Astrocyte of the hippocampus (primary cell): ENCODE results near the gene GRIA4.
"Not testable (repeated sequence)": the region's sequence is repeated elsewhere in the genome, so short reads cannot be mapped to it uniquely, and the experiment has no call there.

Source experiments
- DNase-seq: peaks from one replicate; pipeline ENCODE4 v3.0.0; 2011; ENCODE audit warnings: low read depth, low spot score

GRIA4 gene

GRCh38 chr11:105858841-105859240 is 249.0 kb downstream of the GRIA4 start:
- no peak for DNase-seq

DNA sequence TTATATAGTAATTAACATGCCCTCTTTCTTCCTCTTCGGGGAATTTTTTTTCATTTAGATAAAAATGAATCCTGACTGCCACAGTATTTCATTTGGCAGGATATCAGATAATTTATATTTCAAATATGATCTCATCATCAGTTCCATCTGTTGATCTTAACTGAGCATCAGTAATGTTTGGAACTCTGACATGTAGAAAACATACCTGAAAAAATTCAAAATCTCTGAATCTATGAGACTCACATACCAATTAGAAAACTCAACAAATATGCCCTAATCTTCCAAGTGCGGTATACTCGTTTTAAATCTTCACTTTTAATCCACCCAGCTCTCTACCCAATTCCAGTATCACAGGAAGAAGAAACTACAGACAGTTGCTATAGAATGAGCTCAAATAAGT is 250.2 kb downstream of the GRIA4 start:
- DNase-seq: no peak

DNA sequence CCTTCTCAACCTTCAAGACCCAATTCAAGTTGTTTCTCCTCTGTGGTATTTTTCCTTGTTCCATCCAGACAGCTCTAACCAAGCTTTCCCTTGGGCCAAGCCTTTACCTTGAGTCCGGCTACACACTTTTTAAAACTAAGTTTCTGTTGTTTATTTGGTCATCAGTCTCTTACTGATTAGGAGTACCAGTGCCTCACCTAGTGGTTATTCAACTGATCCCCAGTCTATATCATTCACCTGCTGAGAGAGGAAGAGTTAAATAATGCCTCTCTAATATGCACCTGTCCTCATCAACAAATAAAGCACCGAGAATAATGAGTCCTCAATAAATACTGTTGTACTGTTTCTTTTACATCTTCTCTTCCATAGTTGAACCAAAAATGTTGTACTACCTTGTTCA is 251.4 kb downstream of the GRIA4 start:
- peak; percentile 17 for DNase-seq

DNA sequence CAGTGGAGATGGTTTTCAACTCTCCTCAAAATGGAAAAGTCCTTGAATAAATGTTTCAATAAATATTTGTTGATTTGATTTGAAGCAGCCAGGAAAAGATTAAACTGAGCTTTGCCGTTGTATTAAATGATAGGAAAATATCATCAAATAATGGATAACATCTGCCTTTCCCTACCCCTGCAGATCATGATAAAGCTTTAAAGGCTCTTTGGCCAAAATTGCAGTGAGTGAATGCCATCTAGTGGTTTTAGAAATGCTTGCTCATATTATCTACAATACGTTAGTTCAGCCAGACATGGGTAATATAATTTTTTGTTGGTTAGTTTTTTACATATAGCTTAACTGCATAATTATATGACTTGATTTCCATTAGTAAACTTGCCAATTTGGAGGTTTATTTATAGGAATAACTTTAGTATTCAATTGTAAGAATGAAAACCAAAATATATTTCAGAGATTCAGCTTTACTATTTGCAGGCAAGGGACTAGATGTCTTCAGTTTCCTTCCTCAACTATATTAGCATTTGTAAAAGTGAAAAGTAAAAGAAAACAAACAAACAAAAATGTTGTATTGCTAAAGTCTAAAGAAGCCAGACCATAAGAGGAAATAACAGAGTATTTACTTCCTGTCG is 253.0 kb downstream of the GRIA4 start:
- DNase-seq: peak; percentile 72

GRCh38 chr11:105863523-105863922 is 253.7 kb downstream of the GRIA4 start:
- no peak for DNase-seq

GRCh38 chr11:105867742-105868141 is 257.9 kb downstream of the GRIA4 start:
- no peak for DNase-seq

DNA sequence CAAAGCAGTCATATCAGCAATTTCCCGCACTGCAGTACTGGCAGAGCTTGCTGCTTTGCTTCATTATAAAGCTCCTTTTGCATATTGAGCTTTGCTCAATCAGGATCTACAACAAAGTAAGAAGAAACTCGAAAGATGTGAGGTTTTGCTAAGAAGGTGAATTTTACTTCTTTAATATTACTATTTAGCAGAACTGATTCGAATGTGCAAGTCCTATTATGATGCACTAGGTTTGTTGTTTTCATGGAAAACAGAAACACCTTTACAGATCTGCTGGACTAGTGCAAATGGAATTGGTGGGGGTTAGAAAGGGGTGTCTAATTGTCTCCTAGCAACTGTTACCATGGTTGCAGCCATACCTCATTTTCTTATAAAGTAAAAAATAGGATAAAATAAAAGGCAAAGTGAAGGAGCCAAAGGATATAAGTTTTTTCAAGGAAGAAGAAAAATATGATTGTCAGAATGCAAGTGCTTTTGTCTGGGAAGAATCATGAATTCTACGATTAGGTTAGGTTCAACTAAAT is 259.0 kb downstream of the GRIA4 start:
- DNase-seq: no peak

GRCh38 chr11:105870516-105871113 is 260.7 kb downstream of the GRIA4 start:
- peak; percentile 11 for DNase-seq

DNA sequence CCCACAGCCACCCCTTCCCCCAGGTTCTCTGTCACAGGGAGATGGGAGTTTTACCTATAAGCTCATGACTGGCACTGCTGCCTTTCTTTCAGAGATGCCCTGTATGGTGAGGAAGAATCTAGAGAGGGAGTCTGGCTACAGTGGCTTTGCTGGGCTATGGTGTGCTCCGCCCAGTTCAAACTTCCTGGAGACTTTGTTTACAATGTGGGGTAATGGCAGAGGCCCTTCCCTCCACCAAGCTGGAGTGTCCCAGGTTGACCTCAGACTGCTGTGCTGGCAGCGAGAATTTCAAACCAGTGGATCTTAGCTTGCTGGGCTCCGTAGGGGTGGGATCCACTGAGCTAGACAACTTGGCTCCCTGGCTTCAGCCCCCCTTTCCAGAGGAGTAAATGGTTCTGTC is 268.6 kb downstream of the GRIA4 start:
- no peak for DNase-seq

- DNase-seq: not testable (repeated sequence)
These were observed 269.1 kb downstream of the GRIA4 start for GRCh38 chr11:105878927-105879326.

DNA sequence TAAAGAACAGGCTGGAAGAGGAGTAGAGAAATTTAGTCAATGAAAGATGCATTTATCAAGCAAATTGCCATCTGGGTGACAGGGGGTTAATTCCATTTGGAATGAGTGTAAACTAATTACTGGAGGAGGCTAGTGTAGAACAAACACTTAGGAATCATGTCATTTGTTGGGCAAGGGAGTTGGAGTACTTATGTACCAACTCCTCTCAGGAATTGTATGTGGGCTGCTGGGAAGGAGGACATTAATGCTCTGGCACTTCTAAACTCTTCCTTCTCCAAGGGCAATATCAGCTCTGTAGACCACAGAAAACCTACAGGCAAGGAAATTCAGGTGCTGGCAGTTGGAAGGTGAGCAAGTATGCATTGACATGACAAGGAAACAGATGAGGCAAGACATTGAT is 271.2 kb downstream of the GRIA4 start:
- DNase-seq: no peak

DNA sequence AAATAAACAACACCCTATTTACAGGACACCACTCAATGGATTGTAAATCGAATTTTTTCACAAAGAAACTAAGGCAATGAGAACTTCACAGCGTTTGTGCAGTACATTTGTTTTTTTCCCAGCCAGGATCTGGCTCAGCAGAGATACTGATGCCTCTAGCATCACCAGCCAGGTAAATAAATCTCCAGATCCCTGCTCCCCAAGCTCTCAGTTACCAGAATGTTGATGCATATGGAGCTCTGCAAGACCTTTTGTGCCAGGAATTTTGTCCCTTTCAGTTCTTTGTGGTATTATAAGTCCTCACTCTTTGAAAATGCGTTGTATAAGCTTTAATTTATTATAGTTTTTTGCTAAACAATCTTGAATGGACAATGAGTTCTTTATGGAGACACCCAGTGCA is 274.6 kb downstream of the GRIA4 start:
- DNase-seq: no peak

- DNase-seq: no peak
These were observed 281.8 kb downstream of the GRIA4 start for GRCh38 chr11:105891685-105892084.

DNA sequence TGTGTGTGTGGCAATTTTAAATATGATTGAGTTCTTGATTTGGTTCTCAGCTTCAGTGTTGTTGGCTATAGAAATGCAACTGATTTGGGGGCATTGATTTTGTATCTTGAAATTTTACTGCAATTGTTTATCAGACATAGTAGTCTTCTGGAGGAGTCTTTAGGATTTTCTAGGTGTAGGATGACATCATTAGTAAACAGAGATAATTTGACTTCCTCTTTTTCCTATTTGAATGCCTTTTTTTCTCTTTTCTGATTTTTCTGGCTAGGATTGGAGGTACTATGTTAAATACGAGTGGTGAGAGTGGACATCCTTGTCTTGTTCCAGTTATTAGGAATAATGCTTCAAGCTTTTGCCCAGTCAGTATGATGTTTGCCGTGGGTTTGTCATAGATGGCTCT is 287.3 kb downstream of the GRIA4 start:
- DNase-seq: no peak

DNA sequence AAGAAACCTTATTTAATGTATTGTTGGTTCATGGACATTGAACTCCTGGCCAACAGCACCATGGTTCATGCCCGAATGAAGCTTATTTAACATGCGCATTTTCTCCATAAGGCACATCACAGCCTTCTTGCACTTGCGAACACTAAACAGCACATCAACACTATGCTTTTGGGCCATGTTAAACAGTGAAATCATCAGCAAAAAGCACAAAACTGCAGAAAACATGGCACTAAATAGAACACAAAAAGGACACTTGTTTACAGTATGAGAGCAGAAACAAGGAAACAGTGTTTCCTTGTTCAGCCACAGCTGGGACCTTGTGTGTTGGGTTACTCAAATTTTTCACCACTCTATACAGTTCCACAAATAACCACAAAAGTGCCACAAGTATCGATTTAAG is 289.9 kb downstream of the GRIA4 start:
- DNase-seq: no peak

GRCh38 chr11:105900515-105901035 is 290.7 kb downstream of the GRIA4 start:
- DNase-seq: no peak

DNA sequence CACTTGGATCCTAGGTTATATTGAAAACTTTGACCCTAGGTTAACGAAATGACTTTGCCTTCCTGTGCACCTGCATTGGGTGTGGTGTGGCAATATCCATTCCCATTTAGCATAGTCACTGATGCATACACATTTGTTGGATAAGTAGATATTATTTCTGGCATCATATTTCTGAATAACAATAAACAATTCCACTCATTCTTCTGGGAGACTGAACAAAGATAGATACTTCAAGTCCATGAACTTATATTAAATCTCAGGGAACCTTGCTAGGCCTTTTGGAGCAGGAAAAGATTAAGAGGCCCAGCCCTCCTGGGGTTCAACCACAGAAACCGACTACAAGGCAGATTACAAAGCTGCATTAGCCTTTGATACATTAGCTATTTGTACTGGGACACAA is 293.2 kb downstream of the GRIA4 start:
- peak; percentile 55 for DNase-seq

DNA sequence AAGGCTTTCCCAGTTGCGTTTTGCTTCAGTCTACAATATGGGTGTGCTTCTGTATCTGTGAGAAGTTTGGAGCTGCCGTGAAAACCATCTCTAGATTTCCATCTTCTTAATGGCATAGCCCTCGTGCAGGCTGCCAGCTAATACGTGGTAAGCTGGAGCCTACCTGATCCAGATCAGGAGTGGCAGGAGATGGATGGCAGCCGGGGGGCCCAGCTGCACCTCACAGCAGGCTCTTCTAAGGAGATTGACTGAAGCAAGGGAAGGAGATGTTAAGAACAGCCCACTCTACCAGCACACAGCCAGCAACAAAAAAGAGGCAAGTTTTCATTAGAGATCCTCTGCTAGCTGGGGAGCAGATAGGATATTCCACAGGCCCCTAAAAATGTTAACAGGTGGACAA is 296.6 kb downstream of the GRIA4 start:
- no peak for DNase-seq

DNA sequence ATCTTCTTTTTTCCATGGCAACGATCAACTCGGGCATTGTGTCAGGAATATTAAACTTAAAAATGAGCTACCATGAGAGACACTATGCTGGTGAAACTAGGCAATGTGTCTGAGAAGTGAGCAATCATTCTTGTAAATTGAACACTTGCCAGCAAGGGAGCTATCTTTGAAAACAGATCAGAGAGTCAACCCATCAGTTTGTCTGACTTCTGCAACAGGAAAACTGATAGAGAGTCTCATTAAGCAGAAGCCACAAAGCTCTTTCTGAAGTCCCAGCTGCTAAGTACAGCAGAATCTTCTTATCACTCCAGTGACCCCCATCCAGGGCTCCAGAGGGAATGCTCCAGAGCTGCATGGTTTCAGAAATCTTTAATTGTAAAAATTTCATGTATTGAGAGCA is 297.4 kb downstream of the GRIA4 start:
- no peak for DNase-seq

DNA sequence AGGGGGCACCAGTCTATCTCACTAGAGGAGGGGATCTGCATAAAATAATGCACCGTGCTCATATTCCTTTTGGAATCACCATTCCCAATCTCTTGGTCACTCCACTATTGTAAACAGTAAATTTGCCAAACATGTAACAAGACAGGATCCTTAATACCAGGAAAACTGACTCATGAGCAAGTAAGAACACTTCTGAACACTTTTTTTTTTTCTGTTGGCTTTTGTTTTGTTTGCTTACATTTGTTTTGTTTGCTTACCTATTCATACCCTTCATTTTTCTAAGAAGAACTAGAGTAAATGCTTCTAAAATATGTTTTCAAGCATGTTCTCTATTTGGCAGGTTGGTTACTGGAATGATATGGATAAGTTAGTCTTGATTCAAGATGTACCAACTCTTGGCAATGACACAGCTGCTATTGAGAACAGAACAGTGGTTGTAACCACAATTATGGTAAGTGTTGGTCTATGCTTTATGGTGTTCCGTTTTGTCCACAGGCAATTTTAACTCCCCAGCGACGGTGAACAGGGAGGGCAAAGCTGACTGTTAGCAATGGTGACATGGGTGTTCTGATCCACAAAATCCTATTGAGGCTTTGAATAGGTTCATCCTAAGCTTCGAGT is 300.3 kb downstream of the GRIA4 start:
- DNase-seq: peak; percentile 66

DNA sequence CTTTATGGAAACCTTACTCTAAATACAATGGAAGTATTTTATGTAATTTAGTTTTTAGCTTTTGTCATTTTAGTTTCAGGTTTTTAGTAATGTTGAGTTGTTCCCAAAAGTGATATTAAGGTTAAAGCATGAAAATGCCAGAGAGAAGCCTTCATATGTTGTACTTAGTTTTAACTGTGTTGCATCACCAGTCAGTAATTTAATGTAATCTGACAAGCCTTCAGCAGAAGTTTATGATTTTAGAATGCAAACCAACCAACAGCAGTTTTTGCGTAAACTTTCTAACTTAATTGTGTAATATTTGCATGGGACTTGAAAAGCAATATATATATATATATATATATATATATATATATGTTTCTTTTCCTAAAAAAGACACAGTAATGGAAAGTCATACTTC is 301.6 kb downstream of the GRIA4 start:
- DNase-seq: no peak

DNA sequence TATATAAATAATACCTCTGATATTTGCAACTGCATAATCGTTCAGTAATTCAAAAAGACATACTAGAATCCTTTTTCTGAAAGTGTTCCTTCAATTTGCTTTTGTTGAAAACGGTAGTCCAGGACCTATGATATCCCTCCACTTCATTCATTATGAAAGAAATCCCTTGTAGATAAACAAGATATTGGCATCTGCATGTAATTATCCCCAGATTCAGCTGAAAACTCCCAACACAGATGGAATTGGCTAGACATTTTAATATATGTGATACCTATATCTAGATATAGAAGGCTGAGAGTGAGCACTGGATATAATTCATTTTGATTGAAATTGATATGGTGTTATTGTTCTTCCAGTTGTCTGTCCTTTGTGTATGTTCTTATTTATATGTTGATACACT is 302.8 kb downstream of the GRIA4 start:
- DNase-seq: no peak

- no peak for DNase-seq
These were observed 305.1 kb downstream of the GRIA4 start for GRCh38 chr11:105915021-105915420.
